HG02884 (cell line): ENCODE results near the gene ZNF507.
"Not testable (repeated sequence)": the region's sequence is repeated elsewhere in the genome, so short reads cannot be mapped to it uniquely, and the experiment has no call there.

Experiments used
- ATAC-seq: cut with Tn5 transposase; IDR thresholded peaks from one replicate; pipeline ENCODE4 v1.9.1; 2021; ENCODE audit warnings: mild to moderate bottlenecking, moderate library complexity; ENCODE audit not compliant: unreplicated experiment

Gene ZNF507

GRCh38 chr19:32367063-32367462, 21.7 kb downstream of the ZNF507 start:
- no peak for ATAC-seq

- ATAC-seq = no peak
Observed at GRCh38 chr19:32367948-32368536, 22.6 kb downstream of the ZNF507 start.

- no peak for ATAC-seq
Observed at GRCh38 chr19:32368787-32369186, 23.4 kb downstream of the ZNF507 start.

GRCh38 chr19:32372726-32373517, 27.5 kb downstream of the ZNF507 start:
- ATAC-seq = no peak

- no peak for ATAC-seq
Observed at GRCh38 chr19:32373585-32374295, 28.3 kb downstream of the ZNF507 start.

- not testable (repeated sequence) for ATAC-seq
Observed at GRCh38 chr19:32374362-32374761, 29.0 kb downstream of the ZNF507 start.

GRCh38 chr19:32377088-32377487, 31.7 kb downstream of the ZNF507 start:
- not testable (repeated sequence) for ATAC-seq

GRCh38 chr19:32380269-32380668, 34.9 kb downstream of the ZNF507 start:
- no peak for ATAC-seq

GRCh38 chr19:32387701-32388392, 42.4 kb downstream of the ZNF507 start:
- ATAC-seq = no peak

- ATAC-seq = no peak
Observed at GRCh38 chr19:32388393-32388855, 43.0 kb downstream of the ZNF507 start.

- ATAC-seq = no peak
Observed at GRCh38 chr19:32392901-32393300, 47.5 kb downstream of the ZNF507 start.

GRCh38 chr19:32396046-32396652, 50.7 kb downstream of the ZNF507 start:
- ATAC-seq = no peak

- ATAC-seq = no peak
Observed at GRCh38 chr19:32397671-32398101, 52.3 kb downstream of the ZNF507 start.

- no peak for ATAC-seq
Observed at GRCh38 chr19:32401992-32402391, 56.6 kb downstream of the ZNF507 start.

- ATAC-seq = no peak
Observed at GRCh38 chr19:32403291-32403995, 58.0 kb downstream of the ZNF507 start.

GRCh38 chr19:32404213-32404932, 59.0 kb downstream of the ZNF507 start:
- ATAC-seq = no peak

- ATAC-seq = peak; percentile 11
Observed at GRCh38 chr19:32404933-32405430, 59.6 kb downstream of the ZNF507 start.

- peak; percentile 96 for ATAC-seq
Observed at GRCh38 chr19:32405431-32406160, 60.2 kb downstream of the ZNF507 start, which contains the start of gene DPY19L3. TSS of gene DPY19L3 (plus strand) at chr19:32405770. CDS start at chr19:32408254, 2,484 bp downstream.
